Measurements from ENCODE around the gene NBEA.

NBEA gene

GRCh38 chr13:35621989-35622388, 679.9 kb downstream of the NBEA start:
- CTCF ChIA-PET: interaction anchor here (2.5 kb wide), 1 partner anchor 9 kb away, joined by 19 read pairs; no protein-coding TSS in a partner anchor
- Histone ChIP-seq H3K9me3 (ENCODE audit: control insufficient read depth, insufficient read depth, low read depth, low read length) (no peaks in the 10 kb centered on the region), H3K4me1 (ENCODE audit: control insufficient read depth, insufficient read depth, low read length) (no peaks in the 10 kb centered on the region), H3K27ac (ENCODE audit: extremely low read depth, low read depth, low read length) (no peak overlapping the region), H3K4me3 (ENCODE audit: low read depth, low read length) (no peak overlapping the region), H3K36me3 (ENCODE audit: control insufficient read depth in 2 of 2, insufficient read depth in 1 of 2, low read length in 2 of 2) (no peaks in the 10 kb centered on the region)
- POLR2A ChIA-PET: no interaction called here
- TF ChIP-seq ZNF239 (tag by site-specific recombination; IDR thresholded peaks at IDR 0.05) (no peak), HOXD13 (CRISPR knock-in tag; IDR thresholded peaks at IDR 0.05; ENCODE audit: borderline replicate concordance) (no peak), HIC1 (tag by site-specific recombination; IDR thresholded peaks at IDR 0.05) (no peak), PRDM1 (tag by site-specific recombination; IDR thresholded peaks at IDR 0.05) (peak; percentile 71), ZNF529 (tag by site-specific recombination; IDR thresholded peaks at IDR 0.05; ENCODE audit: insufficient replicate concordance) (no peak)

- H3K4me3 ChIP-seq (ENCODE audit: low read depth, low read length): no peak overlapping the region
- no peaks in the 10 kb centered on the region for H3K4me1 ChIP-seq (ENCODE audit: control insufficient read depth, insufficient read depth, low read length)
- no peaks in the 10 kb centered on the region for H3K9me3 ChIP-seq (ENCODE audit: control insufficient read depth, insufficient read depth, low read depth, low read length)
- POLR2A ChIA-PET: no interaction called here
- H3K27ac ChIP-seq (ENCODE audit: extremely low read depth, low read depth, low read length): no peak overlapping the region
- no peak for TF ChIP-seq ZNF621 (tag by site-specific recombination; IDR thresholded peaks at IDR 0.05)
- TF ChIP-seq ZNF768 (tag by site-specific recombination; IDR thresholded peaks at IDR 0.05): no peak
- no peak for TF ChIP-seq ZNF2 (tag by site-specific recombination; IDR thresholded peaks at IDR 0.05)
- TF ChIP-seq ZNF362 (tag by site-specific recombination; IDR thresholded peaks at IDR 0.05): no peak
- TF ChIP-seq TSHZ1 (tag by site-specific recombination; IDR thresholded peaks at IDR 0.05; ENCODE audit: borderline replicate concordance): no peak
- no peak for TF ChIP-seq KLF8 (tag by site-specific recombination; IDR thresholded peaks at IDR 0.05)
- no peak for TF ChIP-seq FEZF1 (tag by site-specific recombination; IDR thresholded peaks at IDR 0.05)
- no peak for TF ChIP-seq ZNF302 (tag by site-specific recombination; IDR thresholded peaks at IDR 0.05; ENCODE audit: low read depth)
- TF ChIP-seq ZNF138 (tag by site-specific recombination; IDR thresholded peaks at IDR 0.05; ENCODE audit: borderline replicate concordance): no peak
- TF ChIP-seq ZNF837 (tag by site-specific recombination; IDR thresholded peaks at IDR 0.05): no peak
- no peak for TF ChIP-seq ZNF266 (tag by site-specific recombination; IDR thresholded peaks at IDR 0.05; ENCODE audit: low read depth)
- TF ChIP-seq ZNF704 (tag by site-specific recombination; IDR thresholded peaks at IDR 0.05): no peak
- no peak for TF ChIP-seq ZFP37 (tag by site-specific recombination; IDR thresholded peaks at IDR 0.05)
- TF ChIP-seq ZEB2 (tag by site-specific recombination; IDR thresholded peaks at IDR 0.05): no peak
- no peak for TF ChIP-seq ZNF132 (tag by site-specific recombination; IDR thresholded peaks at IDR 0.05; ENCODE audit: borderline replicate concordance)
- TF ChIP-seq ZFP3 (tag by site-specific recombination; IDR thresholded peaks at IDR 0.05; ENCODE audit: low read depth): no peak
- TF ChIP-seq ZNF580 (tag by site-specific recombination; IDR thresholded peaks at IDR 0.05): no peak
- TF ChIP-seq ZNF311 (tag by site-specific recombination; IDR thresholded peaks at IDR 0.05; ENCODE audit: borderline replicate concordance): no peak
- CTCF ChIA-PET: interaction anchor here (0.7 to 0.8 kb wide), 2 partner anchors 79 to 88 kb away, joined by 3 read pairs; no protein-coding TSS in a partner anchor
- no peaks in the 10 kb centered on the region for H3K36me3 ChIP-seq (ENCODE audit: control insufficient read depth in 2 of 2, insufficient read depth in 1 of 2, low read length in 2 of 2)
Observed at GRCh38 chr13:35629026-35629425, 687.0 kb downstream of the NBEA start.
